ENCODE results near the gene HMOX1. TPM values are rescaled to one million over a fixed set of nuclear protein-coding genes. Genes with fewer than 3 reads are reported as not detected.

HMOX1 gene
- total RNA-seq, 2 donors from 2014 or later, result 31.0 to 50.3 TPM

GRCh38 chr22:35335936-35336781, 44.7 kb upstream of the HMOX1 start:
- no peaks in the 10 kb centered on the region for H3K9me3 ChIP-seq
- intact Hi-C loops (cut with DNase I), result no loop called here

GRCh38 chr22:35337932-35338331, 43.0 kb upstream of the HMOX1 start:
- no peak overlapping the region for H3K9ac ChIP-seq (ENCODE audit: low read depth in 2 of 2, low read length in 2 of 2)
- H3K36me3 ChIP-seq, result peaks cover 14% of the 10 kb centered on the region
- TF ChIP-seq CTCF (IDR thresholded peaks at IDR 0.05), result no peak
- H3K9me3 ChIP-seq, result no peaks in the 10 kb centered on the region
- no peaks in the 10 kb centered on the region for H3K4me1 ChIP-seq
- no peak overlapping the region for H3K27ac ChIP-seq
- DNase-seq, result no peak
- no peaks in the 10 kb centered on the region for H3K27me3 ChIP-seq
- intact Hi-C loops (cut with DNase I), result no loop called here
- H3K4me3 ChIP-seq, result no peak overlapping the region

More at GRCh38 chr22:35335936-35336781, 44.7 kb upstream of the HMOX1 start:
- H3K36me3 ChIP-seq, result peaks cover 14% of the 10 kb centered on the region
- TF ChIP-seq CTCF (IDR thresholded peaks at IDR 0.05), result no peak
- H3K27me3 ChIP-seq, result no peaks in the 10 kb centered on the region
- H3K9ac ChIP-seq (ENCODE audit: low read depth in 2 of 2, low read length in 2 of 2), result no peak overlapping the region
- no peak for DNase-seq
- no peaks in the 10 kb centered on the region for H3K4me1 ChIP-seq
- H3K27ac ChIP-seq, result no peak overlapping the region
- no peak overlapping the region for H3K4me3 ChIP-seq

- no peak overlapping the region for H3K27ac ChIP-seq
- no peaks in the 10 kb centered on the region for H3K9me3 ChIP-seq
- no peaks in the 10 kb centered on the region for H3K36me3 ChIP-seq
- intact Hi-C loops (cut with DNase I), result no loop called here
- H3K4me3 ChIP-seq, result no peak overlapping the region
- H3K9ac ChIP-seq (ENCODE audit: low read depth in 2 of 2, low read length in 2 of 2), result no peak overlapping the region
- no peak for DNase-seq
- no peaks in the 10 kb centered on the region for H3K27me3 ChIP-seq
- TF ChIP-seq CTCF (IDR thresholded peaks at IDR 0.05), result no peak
- no peaks in the 10 kb centered on the region for H3K4me1 ChIP-seq
Measured at GRCh38 chr22:35341090-35341874, 39.6 kb upstream of the HMOX1 start.

- Histone ChIP-seq H3K27ac (no peak overlapping the region), H3K4me1 (no peaks in the 10 kb centered on the region), H3K4me3 (no peak overlapping the region), H3K9me3 (no peaks in the 10 kb centered on the region), H3K36me3 (no peaks in the 10 kb centered on the region), H3K27me3 (no peaks in the 10 kb centered on the region), H3K9ac (ENCODE audit: low read depth in 2 of 2, low read length in 2 of 2) (no peak overlapping the region)
- TF ChIP-seq CTCF (IDR thresholded peaks at IDR 0.05), result no peak
- intact Hi-C loops (cut with DNase I), result no loop called here
- DNase-seq, result no peak
Measured at GRCh38 chr22:35342390-35342789, 38.5 kb upstream of the HMOX1 start.

GRCh38 chr22:35343664-35344550, 37.0 kb upstream of the HMOX1 start:
- no peak for DNase-seq
- intact Hi-C loops (cut with DNase I), result no loop called here
- no peaks in the 10 kb centered on the region for H3K4me1 ChIP-seq
- H3K9me3 ChIP-seq, result no peaks in the 10 kb centered on the region
- no peak overlapping the region for H3K4me3 ChIP-seq
- H3K9ac ChIP-seq (ENCODE audit: low read depth in 2 of 2, low read length in 2 of 2), result no peak overlapping the region
- H3K27ac ChIP-seq, result no peak overlapping the region
- TF ChIP-seq CTCF (IDR thresholded peaks at IDR 0.05), result no peak
- H3K27me3 ChIP-seq, result no peaks in the 10 kb centered on the region
- no peaks in the 10 kb centered on the region for H3K36me3 ChIP-seq
